GM21528 (cell line): Measurements from ENCODE around the gene ODC1.

ENCODE experiments used
- ATAC-seq: cut with Tn5 transposase; IDR thresholded peaks from one replicate; pipeline ENCODE4 v1.9.1; 2021; ENCODE audit warnings: mild to moderate bottlenecking, moderate library complexity; ENCODE audit not compliant: unreplicated experiment, low FRiP score

Gene ODC1

DNA sequence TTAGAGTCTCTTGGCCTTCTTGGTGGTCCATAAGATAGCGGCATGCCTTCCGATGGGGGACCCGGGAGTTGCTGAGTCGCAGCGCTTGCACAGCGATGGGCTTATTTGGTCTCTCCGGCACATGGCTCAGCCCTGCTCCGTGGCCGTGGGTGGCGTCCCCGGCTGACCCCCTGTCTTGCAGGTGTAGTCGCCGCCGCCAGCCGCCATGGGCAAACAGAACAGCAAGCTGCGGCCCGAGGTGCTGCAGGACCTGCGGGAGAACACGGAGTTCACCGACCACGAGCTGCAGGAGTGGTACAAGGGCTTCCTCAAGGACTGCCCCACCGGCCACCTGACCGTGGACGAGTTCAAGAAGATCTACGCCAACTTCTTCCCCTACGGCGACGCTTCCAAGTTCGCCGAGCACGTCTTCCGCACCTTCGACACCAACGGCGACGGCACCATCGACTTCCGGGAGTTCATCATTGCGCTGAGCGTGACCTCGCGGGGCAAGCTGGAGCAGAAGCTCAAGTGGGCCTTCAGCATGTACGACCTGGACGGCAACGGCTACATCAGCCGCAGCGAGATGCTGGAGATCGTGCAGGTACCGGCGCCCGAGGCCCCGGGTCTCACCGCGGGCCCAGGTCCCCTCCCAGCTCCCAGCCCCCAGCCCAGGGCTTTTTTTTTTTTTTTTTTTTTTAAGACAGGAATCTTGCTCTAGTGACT lies 28.4 kb downstream of the ODC1 start:
- ATAC-seq: no peak

DNA sequence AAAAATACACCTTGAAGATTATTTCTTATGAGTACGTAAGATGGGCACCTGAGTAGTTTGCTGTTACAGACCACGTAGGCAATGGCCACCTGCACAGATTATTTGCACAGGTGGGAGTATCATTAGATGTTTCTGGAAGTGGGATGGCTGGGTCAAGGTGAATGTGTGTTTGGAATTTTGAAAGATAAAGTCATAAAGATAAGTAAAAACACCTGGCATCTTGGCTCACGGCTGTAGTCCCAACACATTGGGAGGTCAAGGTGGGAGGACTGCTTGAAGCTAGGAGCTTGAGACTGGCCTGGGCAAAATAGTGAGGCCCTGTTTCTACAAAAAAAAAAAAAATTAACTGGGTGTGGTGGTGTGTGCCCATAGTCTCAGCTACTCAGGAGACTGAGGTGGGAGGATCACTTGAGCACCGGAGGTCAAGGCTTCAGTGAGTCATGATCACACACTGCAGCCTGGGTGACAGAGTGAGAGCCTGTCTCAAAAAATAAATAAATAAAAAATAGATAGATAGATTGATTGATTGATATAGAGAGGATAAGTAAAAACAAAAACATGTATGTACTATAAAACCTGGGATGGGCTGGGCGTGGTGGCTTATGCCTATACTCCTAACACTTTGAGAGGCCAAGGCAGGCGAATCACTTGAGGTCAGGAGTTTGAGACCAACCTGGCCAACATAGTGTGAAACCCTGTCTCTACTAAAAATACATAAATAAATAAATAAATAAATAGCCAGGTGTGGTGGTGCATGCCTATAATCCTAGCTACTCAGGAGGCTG lies 30.4 kb downstream of the ODC1 start:
- ATAC-seq: no peak

DNA sequence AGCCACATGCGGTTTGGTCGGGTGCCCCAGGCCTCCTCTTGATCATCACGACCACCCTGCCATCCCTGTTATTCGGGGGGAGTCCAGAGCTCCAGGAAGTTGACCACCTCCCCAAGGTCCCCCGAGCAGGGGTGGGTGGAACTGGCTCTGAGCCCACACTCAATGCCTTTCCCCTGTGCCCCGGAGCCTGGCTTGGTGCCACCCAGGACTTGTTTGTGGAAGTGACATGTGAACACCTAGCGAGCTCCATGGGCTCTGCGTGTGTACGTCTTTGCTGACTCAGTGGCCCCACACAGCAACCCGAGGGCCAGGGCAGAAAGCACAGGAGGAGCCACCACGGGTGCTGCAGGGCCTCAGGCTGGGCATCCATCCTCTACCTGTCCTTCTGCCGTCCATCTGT lies 32.5 kb downstream of the ODC1 start:
- no peak for ATAC-seq

DNA sequence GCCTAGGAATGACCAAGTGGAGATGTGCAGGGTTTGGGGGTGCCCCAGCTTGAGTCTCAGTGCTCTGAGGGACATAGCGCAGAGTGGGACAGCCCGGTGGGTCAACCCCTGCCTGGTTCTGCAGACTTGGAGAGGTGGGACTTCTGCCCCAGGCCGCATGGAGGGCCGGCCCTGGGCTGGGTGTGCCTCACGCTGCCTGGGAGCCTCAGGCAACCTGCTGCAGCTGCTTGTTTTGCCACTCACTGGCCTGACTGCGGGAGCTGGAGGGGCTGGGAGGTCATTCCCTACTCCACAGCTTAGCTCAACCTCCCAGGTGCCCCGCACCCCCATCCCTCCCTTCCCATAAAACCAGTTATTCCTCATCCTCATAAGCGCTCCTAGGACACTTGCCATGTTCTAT lies 33.1 kb downstream of the ODC1 start:
- no peak for ATAC-seq

DNA sequence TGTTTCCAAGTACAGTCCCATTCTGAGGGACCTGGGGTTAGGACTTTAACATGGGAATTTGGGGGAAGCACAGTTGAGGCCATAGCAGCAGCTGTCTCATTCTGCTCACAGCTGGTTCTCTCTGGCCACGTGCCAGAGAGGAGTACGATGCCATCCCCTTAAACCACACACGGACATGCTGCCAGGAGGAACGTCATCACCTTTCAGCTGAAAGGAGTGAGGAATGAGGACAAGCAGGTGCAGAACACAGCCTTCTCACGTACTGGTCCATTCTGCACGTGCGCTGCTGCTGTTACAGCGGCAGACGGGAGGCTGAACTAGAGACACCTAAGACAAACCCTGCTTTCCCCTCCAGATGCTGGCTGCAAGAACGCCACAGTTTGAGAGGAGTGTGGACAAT lies 33.5 kb downstream of the ODC1 start:
- no peak for ATAC-seq

DNA sequence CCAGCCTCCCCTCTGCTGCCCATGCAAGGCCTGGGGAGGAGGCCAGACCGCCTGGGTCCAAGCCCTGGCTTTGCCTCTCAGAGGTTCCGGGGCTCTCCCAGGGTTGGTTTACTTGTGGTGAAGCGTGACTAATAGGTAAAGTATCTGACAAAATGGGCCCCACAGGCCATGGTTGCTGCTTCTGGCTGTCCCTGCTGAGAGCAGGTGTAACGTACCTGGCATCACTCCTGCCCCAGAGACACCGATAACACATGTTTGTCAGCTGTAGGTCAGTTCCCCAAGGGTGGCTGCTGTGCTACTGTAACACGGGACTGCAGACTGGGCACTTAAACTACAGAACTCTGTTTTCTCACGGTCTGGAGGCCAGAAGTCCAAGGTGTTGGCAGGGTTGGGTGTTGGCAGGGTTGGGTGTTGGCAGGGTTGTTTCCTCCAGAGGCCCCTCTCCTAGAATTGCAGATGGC lies 34.1 kb downstream of the ODC1 start:
- no peak for ATAC-seq

DNA sequence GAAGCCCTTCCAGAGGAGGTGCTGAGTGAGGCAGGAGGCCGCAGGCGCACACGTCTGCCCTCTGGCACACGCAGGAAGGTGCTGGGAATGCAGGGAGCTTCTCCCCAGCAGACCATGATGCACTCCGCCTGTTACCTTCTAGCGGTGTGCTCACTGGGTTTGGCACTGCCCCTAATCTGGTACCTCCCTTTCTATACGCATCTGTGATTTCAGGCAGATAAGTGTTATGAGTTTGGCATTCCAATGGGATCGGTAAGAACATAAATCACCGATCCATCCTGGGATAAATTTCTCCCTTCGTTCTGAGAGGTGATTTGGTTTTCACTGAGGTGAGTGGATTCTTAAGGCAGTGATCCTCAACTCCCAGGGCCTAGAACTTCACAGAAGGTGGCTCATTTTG lies 34.6 kb downstream of the ODC1 start:
- ATAC-seq: no peak

DNA sequence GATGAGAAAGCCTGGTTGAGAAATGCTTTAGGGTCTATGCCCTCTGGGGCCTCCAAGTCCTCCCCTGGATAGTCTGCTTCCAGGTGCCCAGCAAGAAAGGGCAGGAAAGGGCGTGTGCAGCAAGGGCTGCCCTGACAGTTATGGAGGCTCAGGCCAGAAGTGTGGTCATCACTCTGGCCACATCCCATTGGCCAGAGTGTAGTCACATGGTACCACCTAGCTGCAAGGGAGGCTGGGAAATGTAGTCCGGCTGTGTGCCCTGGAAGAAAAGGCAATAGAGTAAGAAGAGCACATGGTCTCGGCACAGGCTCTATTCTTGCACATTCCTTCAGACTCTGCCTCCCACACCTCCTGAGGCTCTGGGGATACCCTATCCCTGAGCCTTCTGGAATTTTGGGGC lies 35.7 kb downstream of the ODC1 start:
- no peak for ATAC-seq

DNA sequence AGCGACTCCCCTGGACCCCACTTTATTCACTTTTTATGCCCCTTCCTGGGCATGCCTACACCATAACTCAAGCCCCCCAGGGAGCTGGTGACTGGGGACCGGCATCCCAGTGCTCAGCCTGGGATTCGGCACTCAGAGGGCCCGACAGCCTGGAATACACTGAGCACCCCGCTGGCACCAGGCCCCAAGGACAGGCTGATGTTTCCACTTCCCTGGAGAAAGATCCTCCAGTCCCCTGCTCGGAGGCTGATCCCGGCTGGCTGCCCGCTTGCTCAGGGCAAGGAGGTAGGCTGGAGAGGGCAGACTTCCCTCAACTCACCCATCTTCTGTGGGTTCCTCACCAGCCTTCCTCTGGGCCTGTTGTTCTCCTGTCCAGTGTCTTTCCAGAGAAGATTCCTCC lies 36.6 kb downstream of the ODC1 start:
- ATAC-seq: no peak

DNA sequence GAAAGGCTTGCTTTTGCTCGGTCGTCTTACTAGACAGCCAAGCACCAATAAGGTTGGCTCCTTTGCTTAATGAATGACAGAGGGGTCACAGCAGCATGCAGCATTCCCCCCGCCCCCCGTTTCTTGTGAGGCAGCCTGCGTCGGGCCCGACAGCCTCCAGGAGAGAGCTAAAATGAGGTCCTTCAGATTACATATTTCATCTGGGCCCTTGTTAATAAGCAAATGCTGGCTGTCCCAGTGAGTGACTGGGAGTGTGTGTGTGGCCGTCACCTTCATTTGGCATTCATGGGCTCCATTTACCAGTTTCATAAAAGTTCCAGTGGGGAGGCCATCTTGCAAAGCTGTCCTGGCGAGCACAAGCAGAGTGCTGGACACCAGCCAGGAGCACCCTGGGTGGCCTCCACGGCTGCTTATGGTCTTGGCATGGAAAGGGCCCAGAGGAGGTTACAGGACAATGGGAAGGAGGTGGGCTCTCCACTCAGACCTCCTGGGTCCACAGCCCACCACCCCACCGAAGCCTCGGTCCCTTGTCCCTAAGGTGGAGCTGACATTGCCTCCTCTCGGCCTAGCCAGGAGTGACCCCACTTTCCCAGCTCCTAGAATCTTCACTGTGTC lies 37.2 kb downstream of the ODC1 start:
- ATAC-seq: no peak

DNA sequence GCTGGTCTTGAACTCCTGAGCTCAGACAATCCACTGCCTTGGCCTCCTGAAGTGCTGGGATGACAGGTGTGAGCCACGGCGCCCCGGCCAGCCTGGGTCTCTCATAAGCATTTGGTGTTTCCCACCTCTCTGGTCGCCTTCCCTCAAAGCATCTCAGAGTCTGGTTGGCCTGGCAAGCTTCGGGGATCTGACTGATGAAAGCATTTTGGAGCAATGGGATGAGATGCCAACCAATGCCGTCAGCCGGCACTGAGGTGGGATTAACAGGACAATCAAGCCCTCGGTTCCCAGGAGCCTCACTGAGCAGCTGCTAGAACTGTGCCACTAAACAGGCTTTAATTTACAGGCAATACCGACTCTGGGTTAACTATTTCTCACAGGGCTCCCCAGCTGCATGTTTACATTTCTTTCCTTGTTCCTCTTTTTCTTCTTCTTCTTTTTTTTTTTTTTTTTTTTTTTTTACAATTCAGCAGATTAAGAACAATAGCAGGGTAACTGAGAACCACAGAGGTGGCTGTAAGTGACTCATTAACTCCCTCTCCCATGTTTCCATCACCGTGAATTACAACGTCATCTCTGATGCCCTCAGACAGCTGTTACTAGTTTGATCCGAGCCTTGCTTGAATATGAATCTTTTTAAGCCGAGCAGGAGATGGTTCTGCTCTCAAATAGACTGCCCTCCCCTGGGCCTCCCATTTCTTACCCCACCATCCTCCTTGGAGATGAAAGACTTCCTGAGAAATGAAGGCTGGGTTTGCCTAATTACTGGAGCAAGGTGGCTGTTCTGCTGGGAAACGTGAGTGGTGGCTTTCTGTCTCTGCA lies 37.9 kb downstream of the ODC1 start:
- peak; percentile 70 for ATAC-seq

DNA sequence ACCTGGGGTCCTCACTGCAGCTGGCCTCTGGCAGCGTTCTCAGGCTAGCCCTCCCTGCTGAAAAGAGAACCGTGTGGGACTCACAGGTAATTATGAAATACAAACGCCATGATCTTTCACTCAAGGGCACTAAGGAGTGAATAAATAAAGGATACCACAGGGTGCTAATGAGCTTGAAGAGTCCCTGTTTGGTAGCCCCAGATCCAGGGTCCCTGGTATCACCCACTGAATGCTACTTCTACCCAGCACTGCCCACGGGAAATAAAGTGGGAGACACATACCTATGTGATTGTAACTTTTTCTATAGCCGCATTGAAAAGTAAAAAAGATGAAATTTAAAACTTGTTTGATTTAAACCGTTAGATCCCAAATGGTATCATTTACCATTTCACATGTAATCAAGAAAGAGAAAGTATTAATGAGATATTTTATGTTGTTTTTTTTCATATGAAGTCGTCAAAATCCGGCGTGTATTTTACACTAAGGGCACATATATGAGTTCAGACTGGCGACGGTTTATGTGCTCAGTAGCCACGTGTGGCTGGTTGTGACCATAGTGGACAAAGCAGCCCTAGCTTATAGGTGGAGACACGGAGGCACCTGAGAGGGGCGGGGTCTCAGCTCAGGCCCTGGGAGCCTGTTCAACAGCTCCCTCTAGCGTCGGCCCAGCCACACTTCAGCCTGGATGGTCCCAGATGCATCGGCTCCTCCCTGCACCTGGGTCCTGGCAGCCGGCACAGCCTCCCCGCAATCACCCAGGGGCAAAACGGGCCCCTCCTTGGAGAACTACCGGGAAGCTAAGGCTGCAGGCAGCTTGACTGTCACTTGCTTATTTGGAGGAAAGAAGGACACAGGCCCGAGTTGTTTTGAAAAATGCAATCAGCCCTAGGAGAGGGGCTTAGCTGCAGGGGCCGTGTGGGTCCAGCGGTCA lies 39.2 kb downstream of the ODC1 start:
- ATAC-seq: peak; percentile 47

DNA sequence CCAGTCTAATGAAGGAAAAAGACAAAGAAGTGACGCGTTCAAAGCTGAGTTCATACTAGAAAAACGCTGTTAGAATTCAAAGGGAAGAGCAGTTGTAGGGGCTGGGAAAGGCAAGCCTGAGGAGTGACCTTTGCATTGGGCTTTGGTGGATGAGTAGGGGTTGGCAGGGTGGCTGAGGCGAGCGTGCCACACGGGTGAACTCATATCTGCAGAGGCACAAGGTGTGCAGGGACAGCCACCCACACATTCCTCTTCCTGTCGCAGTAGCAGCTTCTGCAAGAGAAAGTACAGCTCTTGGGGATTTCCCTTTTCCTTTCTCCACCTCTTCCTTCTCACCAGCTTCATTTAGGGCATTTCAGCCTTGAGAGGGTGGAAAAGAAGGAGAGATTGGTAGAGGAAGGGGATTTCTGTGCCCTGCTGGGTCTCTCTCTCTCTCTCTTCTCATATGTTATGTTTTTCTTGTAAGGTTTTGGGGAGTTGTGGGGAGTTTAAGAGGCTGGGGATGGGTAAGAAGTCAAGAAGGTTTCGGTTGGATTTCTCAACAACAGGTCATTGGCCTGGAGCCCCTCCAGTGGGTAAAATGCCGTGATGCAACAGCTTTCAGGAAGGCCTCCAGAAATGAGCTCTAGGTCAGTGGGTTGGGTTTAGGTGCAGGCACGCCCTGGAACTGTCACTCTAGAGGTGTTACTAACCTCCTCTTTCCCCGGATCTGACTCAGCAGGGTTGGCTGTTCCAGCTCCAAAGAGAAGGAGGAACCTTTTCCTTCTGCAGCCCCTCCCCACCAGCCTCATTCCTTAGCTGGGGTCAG lies 40.1 kb downstream of the ODC1 start:
- ATAC-seq: peak; percentile 31

DNA sequence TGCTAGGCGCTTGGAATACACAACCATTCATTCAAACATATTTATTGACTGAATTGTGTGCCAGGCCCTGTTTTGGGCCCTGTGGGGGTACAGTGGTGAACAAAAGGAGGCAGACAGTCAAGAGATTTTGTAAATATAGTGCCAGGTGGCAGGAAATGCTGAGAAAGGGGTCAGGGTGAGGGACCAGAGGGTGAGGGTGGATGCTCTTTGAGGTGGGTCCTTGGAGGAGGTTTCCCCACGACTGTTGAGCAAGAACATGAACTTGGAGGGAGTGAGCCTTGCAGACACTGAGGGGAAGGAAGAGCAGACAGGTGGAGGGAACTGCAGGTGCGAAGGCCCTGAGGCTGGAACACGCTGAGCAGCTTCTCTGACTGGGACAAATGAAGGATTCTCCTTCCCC lies 40.7 kb downstream of the ODC1 start:
- no peak for ATAC-seq

DNA sequence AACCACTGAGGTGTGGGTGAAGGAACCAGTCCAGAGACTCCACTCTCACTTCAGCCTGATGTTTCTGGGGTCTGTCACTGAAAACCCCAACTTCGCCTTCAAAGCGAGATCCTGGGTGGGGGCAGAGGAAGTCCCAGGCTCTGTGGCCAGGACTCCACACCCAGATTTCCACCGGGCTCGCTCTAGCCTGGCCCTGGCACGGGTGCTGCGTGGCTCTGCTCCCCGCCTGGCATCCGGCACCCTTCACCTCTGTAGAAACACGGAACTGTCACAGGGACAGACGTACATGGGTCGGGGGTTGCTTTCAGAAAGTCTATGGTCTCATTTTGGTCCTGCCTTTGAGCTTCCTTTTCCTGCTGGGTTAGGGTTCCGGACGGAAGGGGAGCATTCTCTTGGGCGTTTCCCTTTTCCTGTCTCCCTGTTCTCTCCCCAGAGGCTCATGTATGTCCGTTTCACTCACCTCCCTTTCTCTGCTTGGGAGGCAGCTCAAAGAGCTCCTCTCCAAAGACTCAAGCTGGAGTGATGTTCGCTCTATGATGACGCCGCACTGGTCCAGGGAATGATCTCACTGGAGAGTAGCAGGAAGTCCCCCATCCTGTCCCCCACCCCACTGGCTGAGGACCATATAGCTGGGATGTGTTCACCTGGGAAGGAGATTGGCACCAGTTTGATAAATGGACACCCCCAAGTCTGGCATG lies 41.5 kb downstream of the ODC1 start:
- no peak for ATAC-seq

DNA sequence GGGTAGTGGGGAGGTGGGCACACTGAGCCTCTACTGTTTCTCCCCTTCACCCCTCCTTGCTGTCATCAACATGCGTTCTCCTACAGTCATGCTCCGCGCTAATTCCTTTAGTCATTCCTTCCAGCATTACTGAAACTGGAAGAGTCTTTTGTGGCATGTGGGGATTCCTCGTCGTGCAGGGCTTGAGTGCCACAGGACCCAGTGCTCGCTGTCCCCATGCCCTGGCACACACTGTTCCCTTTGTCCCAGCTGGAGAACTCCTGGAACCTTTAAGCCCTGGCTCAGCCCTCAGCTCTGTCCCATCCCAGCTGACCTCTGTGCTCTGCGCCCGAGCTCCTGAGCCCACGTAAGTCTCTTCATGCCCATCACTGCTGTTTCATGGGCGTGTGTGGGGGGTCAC lies 42.1 kb downstream of the ODC1 start:
- ATAC-seq: no peak

DNA sequence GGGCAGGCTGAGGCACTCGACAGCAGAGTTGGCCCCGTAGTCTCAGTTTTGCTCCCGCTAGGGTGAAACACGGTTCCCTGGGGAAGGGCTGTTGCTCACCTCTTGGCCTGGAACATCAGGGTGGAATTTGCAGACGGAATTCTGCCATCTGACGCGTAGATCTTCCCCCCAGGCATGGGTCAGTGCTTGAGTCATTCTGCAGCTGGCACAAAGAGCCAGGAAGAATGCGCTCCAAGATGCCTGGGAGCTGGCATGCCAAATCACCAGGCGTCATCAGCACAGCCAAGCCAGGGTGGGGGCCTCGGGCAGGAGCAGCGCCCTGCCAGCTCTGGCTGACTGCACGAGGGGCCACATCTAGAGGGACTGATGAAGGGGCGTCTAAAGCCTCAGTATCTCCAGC lies 42.7 kb downstream of the ODC1 start:
- no peak for ATAC-seq
